ENCODE measurements around the gene SMCO4.
A peak's percentile ranks its signal among the peaks of the same experiment; 100 is the strongest.
"Not testable (repeated sequence)": the region's sequence is repeated elsewhere in the genome, so short reads cannot be mapped to it uniquely, and the experiment has no call there.

Gene SMCO4

DNA sequence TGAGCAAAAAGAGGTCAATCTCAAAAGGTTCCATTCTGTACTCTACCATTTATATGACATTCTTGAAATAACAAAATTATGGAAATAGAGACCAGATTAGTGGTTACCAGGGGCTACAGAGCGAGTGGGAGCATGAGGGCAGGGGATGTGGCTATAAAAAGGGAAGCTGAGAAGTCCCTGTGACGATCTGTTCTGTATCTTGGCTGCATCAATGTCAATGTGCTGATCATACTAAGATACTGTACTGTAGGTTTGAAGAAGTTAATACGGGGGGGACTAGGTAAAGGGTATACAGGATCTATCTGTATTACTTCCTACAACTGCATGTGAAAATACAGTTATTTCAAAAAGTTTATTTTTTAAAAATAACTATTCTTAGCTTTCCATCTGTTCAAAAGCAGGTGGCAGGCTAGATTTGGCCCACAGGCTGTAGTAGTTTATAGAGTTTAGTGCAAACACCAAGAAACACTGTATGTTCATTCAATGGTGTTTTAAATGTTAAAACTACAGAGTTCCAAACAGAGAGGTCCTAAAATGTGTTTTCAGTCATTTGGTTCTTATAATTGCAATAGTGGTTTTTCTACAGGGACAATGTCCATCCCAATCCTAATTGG is 78.2 kb downstream of the SMCO4 start:
- no peak for DNase-seq

DNA sequence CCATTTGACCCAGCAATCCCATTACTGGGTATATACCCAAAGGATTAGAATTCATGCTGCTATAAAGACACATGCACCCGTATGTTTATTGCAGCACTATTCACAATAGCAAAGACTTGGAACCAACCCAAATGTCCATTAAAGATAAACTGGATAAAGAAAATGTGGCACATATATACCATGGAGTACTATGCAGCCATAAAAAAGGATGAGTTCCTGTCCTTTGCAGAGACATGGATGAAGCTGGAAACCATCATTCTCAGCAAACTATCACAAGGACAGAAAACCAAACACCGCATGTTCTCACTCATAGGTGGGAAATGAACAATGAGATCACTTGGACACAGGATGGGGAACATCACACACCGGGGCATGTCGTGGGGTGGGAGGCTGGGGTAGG is 79.5 kb downstream of the SMCO4 start:
- not testable (repeated sequence) for DNase-seq

DNA sequence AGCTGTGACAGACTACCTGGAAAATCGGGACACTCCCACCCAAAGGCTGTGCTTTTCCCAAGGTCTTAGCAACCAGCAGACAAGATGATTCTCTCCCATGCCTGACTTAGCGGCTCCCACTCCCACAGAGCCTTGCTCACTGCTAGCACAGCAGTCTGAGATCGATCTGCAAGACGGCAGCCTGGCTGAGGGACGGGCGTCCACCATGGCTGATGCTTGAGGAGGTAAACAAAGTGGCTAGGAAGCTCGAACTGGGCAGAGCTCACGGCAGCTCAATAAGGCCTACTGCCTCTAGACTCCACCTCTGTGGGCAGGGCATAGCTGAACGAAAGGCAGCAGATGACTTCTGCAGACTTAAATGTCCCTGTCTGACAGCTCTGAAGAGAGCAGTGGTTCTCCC is 84.9 kb downstream of the SMCO4 start:
- no peak for DNase-seq

DNA sequence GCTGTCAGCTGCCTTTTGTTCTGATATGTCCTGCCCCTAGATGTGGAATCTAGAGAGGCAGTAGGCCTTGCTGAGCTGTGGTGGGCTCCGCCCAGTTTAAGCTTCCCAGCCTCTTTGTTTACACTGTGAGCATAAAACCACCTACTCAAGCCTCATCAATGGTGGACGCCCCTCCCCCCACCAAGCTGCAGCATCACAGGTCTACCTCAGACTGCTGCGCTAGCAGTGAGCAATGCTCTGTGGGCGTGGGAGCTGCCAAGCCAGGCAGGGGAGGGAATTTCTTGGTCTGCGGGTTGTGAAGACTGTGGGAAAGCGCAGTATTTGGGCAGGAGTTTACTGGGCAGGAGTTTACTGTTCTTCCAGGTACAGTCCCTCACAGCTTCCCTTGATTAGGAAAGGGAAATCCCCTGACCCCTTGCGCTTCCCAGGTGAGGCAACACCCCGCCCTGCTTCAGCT is 98.5 kb downstream of the SMCO4 start:
- DNase-seq = peak; percentile 46 to 54

DNA sequence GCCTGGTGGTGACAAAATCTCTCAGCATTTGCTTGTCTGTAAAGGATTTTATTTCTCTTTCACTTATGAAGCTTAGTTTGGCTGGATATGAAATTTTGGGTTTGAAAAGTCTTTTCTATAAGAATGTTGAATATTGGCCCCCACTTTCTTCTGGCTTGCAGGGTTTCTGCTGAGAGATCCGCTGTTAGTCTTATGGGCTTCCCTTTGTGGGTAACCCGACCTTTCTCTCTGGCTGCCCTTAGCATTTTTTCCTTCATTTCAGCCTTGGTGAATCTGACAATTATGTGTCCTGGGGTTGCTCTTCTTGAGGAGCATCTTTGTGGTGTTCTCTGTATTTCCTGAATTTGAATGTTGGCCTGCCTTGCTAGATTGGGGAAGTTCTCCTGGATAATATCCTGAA is 100.0 kb downstream of the SMCO4 start:
- DNase-seq = not testable (repeated sequence)

DNA sequence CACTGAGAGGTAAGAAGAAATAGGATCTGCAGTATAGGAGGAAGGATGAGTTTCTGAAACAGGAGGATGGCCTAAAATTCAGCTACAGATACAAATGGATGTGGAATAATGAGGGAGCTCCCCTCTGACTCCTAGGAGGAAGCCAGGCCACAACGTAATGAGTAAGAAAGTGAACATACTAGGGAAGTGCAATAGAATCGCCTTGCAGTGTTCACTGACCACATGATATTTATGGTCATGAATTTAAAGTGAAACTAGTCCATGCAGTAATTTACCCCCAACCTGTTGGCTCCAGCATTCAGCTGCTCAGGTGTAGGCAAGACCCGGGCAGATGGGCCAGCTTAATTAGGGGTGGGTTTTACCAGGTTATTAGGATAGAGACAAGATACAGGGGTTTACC is 110.9 kb downstream of the SMCO4 start:
- DNase-seq = no peak

All from activated T-cell treated with anti-CD3 and anti-CD28 coated beads, Interleukin-2, amount 50 U/mL, for 48 hours (primary cell).